Karpas-422 (cell line): ENCODE measurements around the gene STMN3. TPM values are rescaled to one million over a fixed set of nuclear protein-coding genes. Genes with fewer than 3 reads are reported as not detected.
"Not testable (repeated sequence)": the region's sequence is repeated elsewhere in the genome, so short reads cannot be mapped to it uniquely, and the experiment has no call there.

Source experiments
- DNase-seq: peaks from one replicate; pipeline ENCODE4 v3.0.0-alpha.2; 2015
- H2AFZ ChIP-seq: fragments of 200-600 bp; sonication (generic); 2 replicates; pipeline ENCODE4 v1.6.1; 2014; ENCODE audit warnings: antibody characterized with exemption, low read length, mixed read lengths
- H3K27ac ChIP-seq: fragments of 200-600 bp; sonication (generic); 2 replicates; pipeline ENCODE4 v1.5.1; 2014; ENCODE audit warnings: mild to moderate bottlenecking, low read length, moderate library complexity
- H3K27me3 ChIP-seq: fragments of 200-600 bp; sonication (generic); 2 replicates; pipeline ENCODE4 v1.6.1; 2014; ENCODE audit warnings: low read length, mixed read lengths
- H3K36me3 ChIP-seq: fragments of 200-600 bp; sonication (generic); 2 replicates; pipeline ENCODE4 v1.6.1; 2014; ENCODE audit warnings: low read length, mixed read lengths; ENCODE audit not compliant: insufficient read depth
- H3K4me1 ChIP-seq: fragments of 200-600 bp; sonication (generic); 2 replicates; pipeline ENCODE4 v1.6.1; 2014; ENCODE audit warnings: mild to moderate bottlenecking, low read length, mixed read lengths
- H3K4me2 ChIP-seq: fragments of 200-600 bp; sonication (generic); 2 replicates; pipeline ENCODE4 v1.6.1; 2014; ENCODE audit warnings: low read length, low read depth, mild to moderate bottlenecking; ENCODE audit not compliant: poor library complexity, severe bottlenecking
- H3K4me3 ChIP-seq: fragments of 200-600 bp; sonication (generic); 2 replicates; pipeline ENCODE4 v1.5.1; 2014; ENCODE audit warnings: mild to moderate bottlenecking, antibody characterized with exemption, low read length, mixed read lengths
- H3K79me2 ChIP-seq: fragments of 200-600 bp; sonication (generic); 2 replicates; pipeline ENCODE4 v1.6.1; 2014; ENCODE audit warnings: mild to moderate bottlenecking, low read length, mixed read lengths
- H3K9ac ChIP-seq: fragments of 200-600 bp; sonication (generic); 2 replicates; pipeline ENCODE4 v1.6.0; 2014; ENCODE audit warnings: low read length
- H3K9me2 ChIP-seq: fragments of 200-600 bp; sonication (generic), shearing (Covaris generic); replicated peaks from 2 replicates; pipeline ENCODE4 v1.6.0; 2014; ENCODE audit warnings: mild to moderate bottlenecking, low read length, moderate library complexity; ENCODE audit not compliant: insufficient read depth
- H3K9me3 ChIP-seq: fragments of 300-700, 200-600 bp; sonication (generic); 2 replicates; pipeline ENCODE4 v1.6.1; 2014; ENCODE audit warnings: low read length, mixed read lengths
- H4K20me1 ChIP-seq: fragments of 200-600 bp; sonication (generic); 2 replicates; pipeline ENCODE4 v1.6.1; 2014; ENCODE audit warnings: mild to moderate bottlenecking, antibody characterized with exemption, low read length, low read depth; ENCODE audit not compliant: insufficient read depth
- total RNA-seq: library from RNA; depleted of rRNA; stranded (reverse); fragments of >200 nt; shearing (Covaris generic); gene quantifications from 2 replicates; pipeline ENCODE4 v1.2.3, GENCODE V29; 2014; ENCODE audit warnings: low replicate concordance

Gene STMN3
- total RNA-seq, 1 experiment from 2014 or later, result 1.4 TPM

- H3K4me2 ChIP-seq, result no peak overlapping the region
- no peak overlapping the region for H3K27ac ChIP-seq
- H3K4me3 ChIP-seq, result no peak overlapping the region
- H3K9me2 ChIP-seq, result no peaks in the 10 kb centered on the region
- H4K20me1 ChIP-seq, result 0 out of 2 replicates have a peak, but pooled peaks cover 3% of the 10 kb centered on the region
- H3K79me2 ChIP-seq, result peaks cover 77% of the 10 kb centered on the region
- H3K9me3 ChIP-seq, result no peaks in the 10 kb centered on the region
- DNase-seq, result no peak
- H2AFZ ChIP-seq, result no peak overlapping the region
- no peaks in the 10 kb centered on the region for H3K27me3 ChIP-seq
- H3K36me3 ChIP-seq, result no peaks in the 10 kb centered on the region
- peaks cover 9% of the 10 kb centered on the region for H3K4me1 ChIP-seq
- H3K9ac ChIP-seq, result no peak overlapping the region
Observed at GRCh38 chr20:63622096-63622495, 31.1 kb downstream of the STMN3 start.

GRCh38 chr20:63620991-63621390 is 32.2 kb downstream of the STMN3 start:
- Histone ChIP-seq H4K20me1 (0 out of 2 replicates have a peak, but pooled peaks cover 3% of the 10 kb centered on the region), H3K36me3 (no peaks in the 10 kb centered on the region), H3K4me1 (peaks cover 8% of the 10 kb centered on the region), H3K9me3 (no peaks in the 10 kb centered on the region), H3K4me3 (no peak overlapping the region), H3K79me2 (peaks cover 72% of the 10 kb centered on the region), H3K4me2 (no peak overlapping the region), H3K27me3 (no peaks in the 10 kb centered on the region), H3K27ac (no peak overlapping the region), H3K9me2 (no peaks in the 10 kb centered on the region), H2AFZ (no peak overlapping the region), H3K9ac (no peak overlapping the region)
- DNase-seq, result no peak

GRCh38 chr20:63619505-63619904 is 33.7 kb downstream of the STMN3 start:
- no peak overlapping the region for H3K4me2 ChIP-seq
- H3K79me2 ChIP-seq, result peaks cover 67% of the 10 kb centered on the region
- H3K9ac ChIP-seq, result no peak overlapping the region

DNA sequence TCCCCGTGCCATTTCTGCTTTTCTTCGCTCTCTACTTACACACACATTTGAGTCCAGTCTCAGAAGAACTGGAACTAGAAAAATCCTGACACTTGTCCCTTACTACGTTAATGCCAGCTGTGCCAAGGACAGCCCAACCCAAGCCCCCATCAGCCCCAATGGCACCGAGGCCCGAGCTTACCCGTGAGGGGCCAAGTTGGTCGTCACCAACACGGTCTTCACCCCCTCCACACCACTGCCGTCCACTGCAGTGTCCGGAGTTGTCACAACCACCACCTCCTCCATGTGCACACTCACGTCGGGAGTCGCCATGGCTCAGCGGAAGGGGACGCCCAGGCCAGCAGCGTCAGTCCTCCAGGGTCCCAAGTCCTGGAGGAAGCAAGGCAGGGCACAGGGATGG is 34.1 kb downstream of the STMN3 start:
- H3K4me3 ChIP-seq, result no peak overlapping the region
- no peaks in the 10 kb centered on the region for H3K9me3 ChIP-seq
- no peak overlapping the region for H3K27ac ChIP-seq
- no peak for DNase-seq
- no peak overlapping the region for H3K4me2 ChIP-seq
- H3K9ac ChIP-seq, result no peak overlapping the region
- no peaks in the 10 kb centered on the region for H3K36me3 ChIP-seq
- H3K4me1 ChIP-seq, result no peaks in the 10 kb centered on the region
- H3K27me3 ChIP-seq, result no peaks in the 10 kb centered on the region
- no peaks in the 10 kb centered on the region for H3K9me2 ChIP-seq
- H4K20me1 ChIP-seq, result 0 out of 2 replicates have a peak, but pooled peaks cover 3% of the 10 kb centered on the region
- no peak overlapping the region for H2AFZ ChIP-seq
- H3K79me2 ChIP-seq, result peaks cover 65% of the 10 kb centered on the region

More at GRCh38 chr20:63619505-63619904, 33.7 kb downstream of the STMN3 start:
- H3K4me1 ChIP-seq, result no peaks in the 10 kb centered on the region
- H3K27ac ChIP-seq, result no peak overlapping the region
- no peaks in the 10 kb centered on the region for H3K9me2 ChIP-seq
- no peaks in the 10 kb centered on the region for H3K36me3 ChIP-seq
- DNase-seq, result no peak
- no peaks in the 10 kb centered on the region for H3K27me3 ChIP-seq
- H3K4me3 ChIP-seq, result no peak overlapping the region
- H2AFZ ChIP-seq, result no peak overlapping the region
- no peaks in the 10 kb centered on the region for H3K9me3 ChIP-seq
- H4K20me1 ChIP-seq, result 0 out of 2 replicates have a peak, but pooled peaks cover 3% of the 10 kb centered on the region

GRCh38 chr20:63618291-63618980 is 34.8 kb downstream of the STMN3 start:
- peaks cover 63% of the 10 kb centered on the region for H3K79me2 ChIP-seq
- DNase-seq, result no peak
- H2AFZ ChIP-seq, result no peak overlapping the region

DNA sequence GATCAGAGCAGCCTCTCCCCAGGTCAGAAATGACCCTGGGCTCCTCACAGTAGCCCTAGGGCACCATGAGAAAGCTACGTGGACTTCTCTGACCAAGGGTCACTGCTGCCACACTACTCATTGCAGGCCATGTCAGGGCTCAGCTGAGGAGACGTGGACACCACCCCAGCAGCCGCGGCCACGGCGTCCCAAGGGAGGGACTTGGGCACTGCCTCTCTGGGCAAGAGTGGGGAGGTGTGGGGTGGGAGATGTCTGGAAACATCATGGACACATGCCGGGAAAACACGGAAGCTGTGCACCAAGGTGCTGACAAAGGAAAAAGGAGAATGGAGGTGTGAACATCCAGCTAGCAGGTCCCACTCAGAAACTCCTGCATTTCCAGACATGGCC is 35.4 kb downstream of the STMN3 start:
- Histone ChIP-seq H3K4me1 (no peaks in the 10 kb centered on the region), H3K4me2 (no peak overlapping the region), H3K36me3 (no peaks in the 10 kb centered on the region), H3K9ac (no peak overlapping the region), H2AFZ (no peak overlapping the region), H3K27ac (no peak overlapping the region), H3K9me2 (no peaks in the 10 kb centered on the region), H4K20me1 (0 out of 2 replicates have a peak, but pooled peaks cover 3% of the 10 kb centered on the region), H3K9me3 (no peaks in the 10 kb centered on the region), H3K27me3 (no peaks in the 10 kb centered on the region), H3K79me2 (peaks cover 61% of the 10 kb centered on the region), H3K4me3 (no peak overlapping the region)
- DNase-seq, result no peak

More at GRCh38 chr20:63618291-63618980, 34.8 kb downstream of the STMN3 start:
- no peak overlapping the region for H3K4me3 ChIP-seq
- no peaks in the 10 kb centered on the region for H3K4me1 ChIP-seq
- H3K9me3 ChIP-seq, result no peaks in the 10 kb centered on the region
- no peaks in the 10 kb centered on the region for H3K27me3 ChIP-seq
- no peaks in the 10 kb centered on the region for H3K36me3 ChIP-seq
- H3K9me2 ChIP-seq, result no peaks in the 10 kb centered on the region
- no peak overlapping the region for H3K9ac ChIP-seq
- 0 out of 2 replicates have a peak, but pooled peaks cover 3% of the 10 kb centered on the region for H4K20me1 ChIP-seq
- H3K4me2 ChIP-seq, result no peak overlapping the region
- no peak overlapping the region for H3K27ac ChIP-seq

GRCh38 chr20:63617092-63617875 is 35.9 kb downstream of the STMN3 start:
- Histone ChIP-seq H3K79me2 (peaks cover 60% of the 10 kb centered on the region), H3K9me3 (no peaks in the 10 kb centered on the region), H3K27me3 (no peaks in the 10 kb centered on the region), H3K4me1 (no peaks in the 10 kb centered on the region), H4K20me1 (0 out of 2 replicates have a peak, but pooled peaks cover 3% of the 10 kb centered on the region), H3K4me2 (no peak overlapping the region), H3K36me3 (peaks cover 4% of the 10 kb centered on the region; the same call in 1 of the 2 replicates), H3K9ac (no peak overlapping the region), H3K9me2 (no peaks in the 10 kb centered on the region), H3K4me3 (no peak overlapping the region), H3K27ac (no peak overlapping the region), H2AFZ (no peak overlapping the region)
- DNase-seq, result no peak

DNA sequence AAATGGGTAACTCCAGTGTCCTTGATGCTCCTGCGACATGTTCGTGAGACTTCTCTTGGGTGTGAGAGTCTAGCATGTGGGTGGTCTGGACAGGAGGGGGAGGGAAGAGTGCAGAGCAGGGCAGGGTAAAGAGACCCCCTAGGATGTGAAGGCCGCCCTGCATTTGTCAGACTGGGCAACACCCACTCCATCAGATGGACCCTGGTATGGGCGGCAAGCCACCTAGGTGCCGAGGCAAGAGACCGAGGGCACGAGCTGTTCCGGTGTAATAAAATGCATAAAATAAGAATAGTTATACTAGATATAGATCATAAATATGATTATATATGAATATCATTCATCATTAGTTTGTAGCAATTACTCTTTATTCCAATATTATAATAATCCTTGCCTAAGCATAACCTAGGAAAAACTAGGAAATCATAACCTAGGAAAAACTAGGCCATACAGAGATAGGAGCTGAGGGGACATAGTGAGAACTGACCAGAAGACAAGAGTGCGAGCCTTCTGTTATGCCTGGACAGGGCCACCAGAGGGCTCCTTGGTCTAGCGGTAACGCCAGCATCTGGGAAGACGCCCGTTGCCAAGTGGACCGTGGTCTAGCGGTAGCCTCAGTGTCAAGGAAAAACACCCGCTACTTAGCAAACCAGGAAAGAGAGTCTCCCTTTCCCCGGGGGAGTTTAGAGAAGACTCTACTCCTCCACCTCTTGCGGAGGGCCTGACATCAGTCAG is 39.2 kb downstream of the STMN3 start:
- not testable (repeated sequence) for H3K27ac ChIP-seq, H3K36me3 ChIP-seq, H3K4me1 ChIP-seq, H3K9me2 ChIP-seq, DNase-seq, H3K4me3 ChIP-seq, H2AFZ ChIP-seq, H3K9me3 ChIP-seq, H3K9ac ChIP-seq, H3K27me3 ChIP-seq, H4K20me1 ChIP-seq, H3K4me2 ChIP-seq
- H3K79me2 ChIP-seq, result peaks cover 39% of the 10 kb centered on the region
